COLO829 (cell line): Measurements from ENCODE around the gene LRP1B.
"Not testable (repeated sequence)": the region's sequence is repeated elsewhere in the genome, so short reads cannot be mapped to it uniquely, and the experiment has no call there.

Experiments used
- DNase-seq: peaks from one replicate; pipeline ENCODE4 v3.0.0; 2012; ENCODE audit warnings: low spot score

Gene LRP1B

DNA sequence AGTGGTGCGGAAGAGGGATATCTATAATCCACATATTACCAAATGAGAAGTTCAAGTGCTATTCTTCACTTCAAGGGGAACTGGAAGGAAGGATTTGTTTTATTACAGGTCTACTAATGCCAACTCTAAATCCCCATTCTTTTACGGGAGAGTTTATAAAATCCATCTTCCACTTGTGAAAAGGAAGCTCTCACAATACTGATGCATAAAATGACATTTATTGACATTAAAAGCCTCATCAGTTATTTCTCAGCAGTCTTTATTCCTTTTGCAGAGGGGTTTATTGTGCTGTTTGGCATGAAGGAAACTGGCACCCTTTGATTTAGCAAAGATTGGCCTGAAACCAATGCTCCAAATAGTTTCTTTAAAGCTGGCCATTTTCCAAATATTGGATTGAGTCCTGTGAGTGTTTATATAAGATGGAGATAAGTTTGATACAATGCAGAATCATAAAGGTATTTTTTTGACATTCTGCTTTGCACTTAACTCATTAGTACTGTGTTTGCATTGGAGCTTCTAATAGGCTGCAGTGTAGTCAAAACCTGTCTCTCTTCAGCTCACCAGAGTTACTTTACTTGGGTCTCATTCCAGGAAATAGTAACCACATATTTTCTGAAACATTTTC lies 26.6 kb downstream of the LRP1B start:
- DNase-seq: no peak

DNA sequence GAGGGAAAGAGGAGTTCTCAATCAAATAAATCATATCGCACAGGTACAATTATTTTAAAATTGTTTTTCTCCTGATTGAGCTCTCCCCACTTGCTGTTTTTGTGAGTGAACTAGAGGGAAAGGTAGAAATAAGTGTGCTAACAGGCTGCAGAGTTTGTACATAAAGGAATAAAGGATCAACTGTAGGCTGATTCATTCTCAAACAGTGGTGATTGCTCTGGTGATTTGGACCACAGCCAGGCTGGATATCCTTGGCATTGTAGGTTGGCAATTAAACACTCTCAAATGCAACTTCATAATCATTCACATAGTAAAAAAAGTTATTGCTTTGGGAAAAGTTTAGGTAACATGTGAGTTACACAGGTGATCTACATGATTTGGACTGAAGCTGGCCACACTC lies 29.8 kb downstream of the LRP1B start:
- DNase-seq: no peak

DNA sequence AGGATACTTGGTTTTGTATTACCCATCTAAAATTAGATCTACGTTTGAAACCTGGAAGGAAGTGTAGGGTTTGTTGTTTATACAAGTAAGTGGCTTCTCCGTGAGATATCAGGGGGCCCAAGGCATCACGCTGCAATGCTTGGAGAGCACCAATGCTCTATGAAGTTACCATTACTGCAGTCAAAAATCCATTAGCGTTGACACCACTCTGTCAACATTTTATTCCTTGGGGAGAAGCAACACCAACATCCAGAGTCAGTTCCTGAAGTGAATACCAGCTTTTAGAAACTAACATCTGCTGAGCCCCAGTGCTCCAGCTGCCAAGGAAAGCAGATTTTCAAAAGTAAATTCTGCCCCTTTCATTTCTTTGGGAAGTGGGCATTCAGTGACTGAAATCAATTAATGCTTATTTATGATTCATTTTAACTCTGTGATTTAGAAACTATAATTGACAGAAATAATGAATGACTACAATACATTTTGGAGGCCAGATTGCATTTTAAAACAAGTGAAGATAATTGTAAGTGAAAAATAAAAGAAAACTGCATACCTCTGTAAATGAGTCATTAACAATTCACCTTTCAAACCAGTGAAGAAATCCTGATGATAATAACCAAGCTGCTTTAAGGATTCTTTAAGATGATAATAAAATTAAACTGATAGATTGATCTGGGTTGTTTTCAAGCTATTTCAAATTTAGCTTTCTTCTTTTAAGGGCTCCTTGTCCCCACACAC lies 30.5 kb downstream of the LRP1B start:
- DNase-seq: no peak

DNA sequence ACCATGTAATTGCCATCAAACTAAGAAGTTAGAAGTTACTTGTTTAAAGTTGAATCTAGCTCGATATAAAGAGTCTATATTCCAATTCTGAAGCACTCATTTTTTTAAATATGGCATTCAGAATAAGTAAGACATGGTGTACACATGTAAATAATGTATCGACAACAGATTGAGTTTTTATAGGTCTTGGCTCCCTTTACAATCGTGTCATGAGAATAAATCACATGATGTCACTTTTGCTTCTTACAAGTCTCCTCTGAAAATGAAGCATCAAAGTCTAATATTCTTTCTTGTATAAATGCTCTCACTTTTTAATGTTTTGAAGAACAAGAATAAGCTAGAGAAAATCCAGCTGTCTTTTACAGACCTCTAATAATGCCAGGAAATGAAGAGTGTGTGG lies 33.1 kb downstream of the LRP1B start:
- no peak for DNase-seq

DNA sequence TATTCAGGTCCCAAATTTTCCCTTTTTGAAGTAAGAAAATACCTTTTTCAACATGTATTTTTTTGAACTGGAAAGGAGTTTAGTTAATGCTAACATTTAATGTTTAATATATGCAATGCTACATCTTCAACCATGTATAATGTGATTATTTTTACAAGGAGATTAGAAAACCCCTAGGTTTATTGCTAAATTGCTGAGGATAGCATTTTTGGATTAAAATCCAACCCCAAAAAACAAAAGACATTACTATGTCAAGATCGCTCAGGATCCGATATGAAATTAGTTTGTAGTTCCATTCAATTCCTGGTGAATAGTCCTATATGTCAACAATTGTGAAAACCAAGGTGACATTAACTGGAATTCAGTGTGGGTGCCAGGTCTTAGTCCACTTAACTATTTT lies 35.2 kb downstream of the LRP1B start:
- DNase-seq: no peak

DNA sequence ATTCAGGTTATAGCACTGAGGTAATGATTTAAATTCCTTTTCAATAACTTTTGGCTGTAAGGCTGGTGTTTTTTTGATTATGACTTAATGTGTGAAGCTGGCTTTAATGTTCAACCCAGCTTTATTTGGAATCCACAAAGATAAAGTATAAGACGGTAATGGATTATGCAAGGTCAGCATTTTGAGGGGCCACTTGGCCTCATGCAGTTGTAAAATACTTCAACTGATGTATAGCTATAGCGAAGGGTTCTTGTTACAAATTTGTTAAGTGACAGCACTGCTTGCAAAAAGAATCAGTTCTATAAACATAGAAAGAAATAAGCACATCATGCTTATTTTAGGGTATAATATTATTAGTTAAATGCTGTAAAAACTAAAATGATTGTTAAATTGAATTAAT lies 36.6 kb downstream of the LRP1B start:
- no peak for DNase-seq

DNA sequence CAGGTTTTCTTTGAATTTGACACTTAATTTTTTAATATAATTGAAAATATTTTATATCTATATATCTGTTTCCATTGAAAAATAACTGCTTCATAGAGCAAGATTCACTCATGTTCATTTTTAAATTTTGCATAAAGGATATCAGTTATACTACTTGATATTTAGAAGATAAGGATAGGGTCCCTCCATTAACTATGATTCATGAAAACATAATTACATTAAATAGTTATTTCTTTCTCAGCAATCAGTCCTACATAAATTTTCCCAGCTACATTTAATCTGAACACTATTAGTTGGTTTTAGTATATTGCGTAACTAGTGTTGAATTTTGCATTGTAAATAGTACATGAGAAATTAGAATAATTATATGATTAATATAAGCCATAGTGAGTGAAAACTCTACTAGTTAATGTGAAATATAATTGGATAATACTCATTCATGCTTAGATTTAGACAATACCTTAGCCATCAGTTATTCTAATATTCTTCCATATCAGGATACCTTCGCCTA lies 42.7 kb downstream of the LRP1B start:
- no peak for DNase-seq

DNA sequence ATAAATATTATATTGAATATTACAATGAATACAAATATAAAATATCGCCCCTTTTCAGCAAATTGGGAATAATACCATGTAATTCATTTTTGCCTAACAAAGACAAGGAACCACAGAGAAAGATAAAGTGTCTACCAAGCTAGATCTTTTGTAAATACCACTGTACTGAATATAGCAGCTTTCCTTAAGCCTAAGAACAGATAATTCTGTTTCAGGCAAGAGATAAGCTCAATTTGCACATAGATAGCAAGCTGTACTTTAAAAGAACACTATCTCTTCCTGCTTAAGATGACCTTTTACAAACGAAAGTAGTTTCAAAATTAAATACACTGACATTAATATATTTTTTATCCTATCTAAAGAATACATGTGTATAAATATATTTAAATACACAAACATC lies 43.2 kb downstream of the LRP1B start:
- DNase-seq: not testable (repeated sequence)

DNA sequence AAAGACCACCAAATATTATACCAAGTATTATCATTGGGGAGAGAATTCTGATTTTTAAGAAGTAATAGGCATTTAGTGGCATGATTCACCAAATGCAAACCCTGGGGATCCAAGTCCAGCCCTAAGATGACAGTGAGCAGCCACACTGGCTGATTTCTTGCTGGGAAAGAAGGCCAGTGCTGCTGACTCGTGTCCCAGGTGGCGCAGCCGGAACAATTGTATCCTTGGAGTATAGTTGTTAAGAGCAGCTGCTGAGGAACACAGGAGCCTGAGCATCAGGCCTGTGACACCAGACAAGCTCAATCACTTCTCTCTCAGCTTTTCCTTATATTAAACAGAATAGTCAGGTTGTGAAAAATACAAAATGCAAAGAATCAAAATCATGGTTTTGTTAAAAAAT lies 48.4 kb downstream of the LRP1B start:
- DNase-seq: no peak

DNA sequence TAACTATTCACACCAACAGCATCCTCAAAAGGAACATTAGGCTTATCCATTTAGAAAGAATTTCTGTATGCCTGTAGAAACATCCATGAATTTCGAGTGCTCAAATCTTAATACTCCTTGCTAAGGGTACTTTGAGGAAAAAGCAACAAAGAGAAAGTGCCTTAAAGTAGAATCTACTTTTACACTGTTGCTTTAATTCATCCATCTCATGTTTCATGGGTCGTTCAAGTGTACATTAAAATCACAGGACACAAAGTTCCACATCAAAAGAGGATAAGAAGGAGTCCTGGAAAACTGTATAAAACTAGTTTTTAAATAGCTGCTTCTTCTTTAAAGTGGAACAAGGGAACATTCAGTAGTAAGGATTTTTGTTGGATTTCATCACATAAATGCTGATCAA lies 54.5 kb downstream of the LRP1B start:
- DNase-seq: no peak

DNA sequence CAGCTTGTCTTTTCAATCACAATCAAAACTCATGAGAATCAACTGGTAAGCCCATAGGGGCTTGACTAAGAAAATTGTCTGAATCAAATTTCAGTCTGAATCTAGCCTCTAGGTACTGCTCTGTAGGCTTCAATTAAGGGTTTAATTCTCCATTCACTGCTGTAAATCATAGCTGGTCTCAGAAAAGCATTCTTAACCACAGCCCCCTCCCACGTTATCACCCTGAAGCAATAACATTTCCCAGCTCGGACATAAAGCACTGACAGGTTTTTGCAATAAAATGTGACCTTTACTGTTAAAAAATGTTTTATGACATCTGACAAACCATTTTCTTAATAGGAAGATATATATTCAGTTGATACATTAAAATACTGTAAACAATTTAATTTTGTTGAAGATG lies 55.0 kb downstream of the LRP1B start:
- DNase-seq: no peak

DNA sequence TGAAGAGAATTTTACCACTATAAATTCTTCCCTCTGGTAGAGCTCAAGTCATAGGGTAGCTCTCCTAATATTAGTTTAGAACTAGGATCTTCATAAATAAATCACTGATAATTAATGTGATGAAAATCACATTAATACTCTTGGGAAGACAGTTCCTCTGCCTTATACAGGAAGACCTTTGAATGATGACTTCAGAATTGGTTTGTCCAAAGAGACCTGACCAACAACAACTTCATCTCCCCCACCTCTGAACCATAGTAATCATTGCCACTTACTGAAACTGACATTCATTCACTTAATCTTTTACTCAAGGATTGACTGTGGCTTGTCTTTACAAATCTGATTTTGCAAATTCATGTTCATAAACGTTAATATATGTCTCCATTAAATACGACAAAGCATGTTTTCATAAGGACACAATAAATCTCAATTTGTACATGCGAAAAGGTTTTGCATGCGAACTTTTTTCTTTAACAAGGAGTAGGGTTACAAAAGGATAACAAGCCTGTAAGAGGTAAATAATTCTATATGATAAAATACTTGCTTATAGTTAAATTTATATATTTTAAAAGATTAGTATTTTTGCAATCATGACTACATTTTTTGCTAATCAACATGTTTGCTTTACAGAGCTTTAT lies 61.4 kb downstream of the LRP1B start:
- DNase-seq: no peak

DNA sequence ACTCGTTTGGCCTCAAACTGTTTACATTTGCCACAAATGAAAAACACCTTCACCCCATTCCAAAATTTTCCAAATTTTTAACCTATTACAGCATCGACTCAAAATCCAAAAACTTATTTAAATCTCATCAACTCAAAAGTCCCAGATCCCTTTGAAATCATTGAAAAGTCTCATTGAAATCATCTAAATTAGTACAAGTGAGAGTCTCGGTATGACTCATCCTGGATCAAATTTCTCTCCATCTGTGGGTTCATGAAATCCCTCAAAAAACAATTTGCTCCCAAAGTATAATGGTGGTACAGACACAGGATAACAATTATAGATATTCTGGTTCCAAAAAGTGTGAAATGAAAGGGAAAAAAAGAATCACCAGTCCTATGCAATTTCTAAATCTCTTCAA lies 65.1 kb downstream of the LRP1B start:
- DNase-seq: no peak

DNA sequence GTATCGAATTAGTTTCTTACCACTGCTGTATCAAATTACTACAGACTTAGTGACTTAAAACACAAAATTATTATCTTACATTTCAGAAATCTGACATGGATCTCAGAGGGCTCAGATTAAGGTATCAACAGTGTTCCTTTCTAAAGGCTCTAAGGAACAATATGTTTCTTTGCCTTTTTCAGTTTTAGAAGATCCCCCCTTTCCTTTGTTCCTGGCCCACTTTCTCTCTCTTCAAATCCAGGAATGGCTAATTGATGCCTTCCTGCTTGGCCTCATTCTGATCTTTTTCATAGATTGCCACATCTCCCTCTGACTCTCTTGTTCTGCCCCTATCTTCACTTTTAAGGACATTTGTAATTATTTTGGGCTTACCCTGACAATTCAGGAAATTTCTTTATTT lies 65.7 kb downstream of the LRP1B start:
- DNase-seq: no peak

DNA sequence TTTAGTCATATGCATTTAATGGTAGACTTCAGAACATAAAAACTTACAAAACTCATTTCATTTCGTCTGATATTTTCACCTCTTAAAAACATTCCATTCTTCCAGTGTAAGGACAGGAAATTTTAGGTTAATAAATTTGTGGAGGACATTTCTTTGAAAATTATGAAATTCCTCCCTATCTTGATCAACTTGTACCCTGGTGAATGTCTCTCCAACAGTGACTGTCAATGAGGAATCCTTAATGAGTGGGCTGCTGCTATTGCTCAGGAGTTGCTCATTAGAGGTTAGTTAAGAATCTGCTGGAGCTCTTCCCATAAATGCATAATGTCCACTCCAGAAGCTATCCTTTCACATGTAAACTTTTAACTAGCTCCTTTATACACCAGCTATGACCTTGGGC lies 69.1 kb downstream of the LRP1B start:
- no peak for DNase-seq

DNA sequence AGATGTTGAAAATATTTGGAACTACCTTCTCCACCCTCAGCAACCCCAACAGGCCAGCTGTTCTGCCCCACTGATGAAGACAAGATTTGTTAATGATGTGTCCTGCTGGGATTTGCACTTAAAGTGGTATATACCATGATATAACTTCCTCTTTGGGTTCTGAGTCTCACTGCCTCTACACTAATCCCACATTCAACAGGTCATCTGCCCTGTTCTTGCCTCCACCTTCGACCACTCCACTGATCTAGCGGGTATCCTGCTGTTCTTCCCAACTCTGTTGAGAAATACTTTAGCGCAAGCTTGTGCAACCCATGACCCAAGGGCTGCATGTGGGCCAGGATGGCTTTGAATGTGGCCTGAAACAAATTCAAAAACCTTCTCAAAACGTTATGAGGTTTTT lies 72.7 kb downstream of the LRP1B start:
- DNase-seq: no peak

DNA sequence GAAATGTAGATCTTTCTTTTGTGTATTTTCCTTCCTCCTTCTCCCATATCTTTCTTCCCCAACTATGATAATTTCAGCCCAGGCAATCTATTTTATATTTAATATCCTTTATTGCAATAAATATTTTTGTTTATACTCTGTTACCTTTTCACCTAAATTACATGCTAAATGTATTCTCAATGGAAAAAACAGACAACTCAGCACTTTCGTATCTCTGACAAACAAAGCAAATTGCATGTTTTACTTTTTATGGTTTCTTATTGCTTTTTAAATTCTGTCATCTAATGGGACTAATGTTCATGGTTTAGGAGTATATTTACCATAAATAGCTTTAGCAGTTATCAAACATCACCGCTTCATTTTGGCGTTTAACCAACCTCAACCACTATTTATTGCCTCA lies 74.0 kb downstream of the LRP1B start:
- DNase-seq: no peak

DNA sequence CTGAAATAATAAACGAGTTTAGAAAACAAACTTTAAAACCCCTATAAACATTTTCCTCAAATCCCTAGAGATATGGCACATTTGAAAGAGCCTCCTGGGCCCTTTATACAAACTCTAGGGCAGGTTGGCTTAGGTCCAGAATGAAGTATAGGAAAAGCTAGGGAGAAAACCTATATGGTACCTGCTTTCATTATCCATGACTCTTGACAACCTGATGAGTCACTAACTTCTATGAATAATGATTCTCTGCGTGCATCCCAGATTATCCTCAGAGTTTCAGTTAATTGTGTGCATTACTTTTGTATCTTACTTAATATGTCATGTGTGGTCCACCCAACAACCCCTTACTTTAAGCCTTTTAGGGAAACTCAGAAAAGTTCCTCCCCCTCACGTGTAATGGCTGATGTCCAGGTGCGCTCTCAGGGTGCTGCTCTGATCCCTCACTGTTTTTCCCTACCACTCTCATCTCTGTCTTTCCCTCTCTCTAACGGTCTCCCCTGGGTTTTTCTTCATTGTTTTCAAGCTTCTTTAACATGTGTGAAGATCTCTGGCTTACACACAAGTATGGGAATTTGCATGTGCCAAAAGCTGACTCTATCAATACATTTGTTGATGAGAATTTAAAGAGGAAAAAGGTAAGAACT lies 78.5 kb downstream of the LRP1B start:
- no peak for DNase-seq

DNA sequence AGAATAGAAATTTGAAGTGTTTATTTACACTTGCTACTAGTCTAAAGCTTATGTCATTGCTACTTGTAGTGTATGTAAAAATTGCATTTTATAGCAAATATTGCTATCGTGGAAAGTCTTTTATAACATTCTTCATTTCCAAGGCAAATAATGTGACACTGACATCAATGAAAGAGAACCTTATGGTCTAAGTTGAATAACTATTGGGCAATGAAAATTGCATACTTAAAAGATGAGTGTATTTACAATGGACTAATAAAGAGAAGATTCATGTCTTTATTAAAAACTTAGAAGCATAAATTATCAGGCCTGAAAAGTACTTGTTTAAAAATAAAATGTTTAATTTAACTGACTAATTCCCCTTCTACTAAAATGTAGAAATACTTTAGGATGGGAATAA lies 82.2 kb downstream of the LRP1B start:
- DNase-seq: no peak

DNA sequence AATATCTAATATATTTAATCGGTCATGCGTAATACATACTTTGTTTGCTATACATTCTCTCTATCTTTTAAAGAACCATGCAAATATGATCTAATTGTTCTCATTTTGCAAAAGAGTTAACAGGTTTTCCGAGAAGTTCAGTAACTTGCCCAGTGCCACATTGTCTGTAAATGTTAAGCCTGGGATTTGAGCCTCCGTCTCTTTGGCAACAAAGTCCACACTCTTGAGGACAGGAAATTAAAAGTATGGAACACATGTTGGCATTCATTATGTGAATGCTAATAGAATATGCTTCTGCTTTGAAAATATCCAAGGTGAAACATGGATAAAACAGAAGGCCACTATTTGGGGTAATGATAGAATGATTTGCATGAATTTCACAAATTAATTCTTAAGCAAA lies 85.2 kb downstream of the LRP1B start:
- no peak for DNase-seq

DNA sequence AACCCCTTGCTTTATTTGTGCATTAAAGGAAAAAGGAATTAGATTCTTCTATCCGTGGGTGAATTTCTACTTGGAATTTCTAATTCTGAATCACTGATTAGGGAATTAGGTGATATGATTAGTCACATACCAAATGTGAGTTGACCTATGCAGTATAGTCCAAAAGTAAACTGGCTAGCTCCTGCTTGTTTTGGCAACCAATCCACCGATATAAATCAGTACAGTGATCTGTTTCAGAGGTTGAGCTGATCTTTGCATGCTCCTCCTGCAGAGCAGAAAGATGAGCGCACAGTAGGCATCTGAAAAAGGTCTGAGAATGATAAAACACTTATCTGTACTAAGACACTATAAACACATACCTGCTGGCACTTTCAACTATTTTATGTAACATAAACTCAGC lies 86.6 kb downstream of the LRP1B start:
- DNase-seq: no peak

DNA sequence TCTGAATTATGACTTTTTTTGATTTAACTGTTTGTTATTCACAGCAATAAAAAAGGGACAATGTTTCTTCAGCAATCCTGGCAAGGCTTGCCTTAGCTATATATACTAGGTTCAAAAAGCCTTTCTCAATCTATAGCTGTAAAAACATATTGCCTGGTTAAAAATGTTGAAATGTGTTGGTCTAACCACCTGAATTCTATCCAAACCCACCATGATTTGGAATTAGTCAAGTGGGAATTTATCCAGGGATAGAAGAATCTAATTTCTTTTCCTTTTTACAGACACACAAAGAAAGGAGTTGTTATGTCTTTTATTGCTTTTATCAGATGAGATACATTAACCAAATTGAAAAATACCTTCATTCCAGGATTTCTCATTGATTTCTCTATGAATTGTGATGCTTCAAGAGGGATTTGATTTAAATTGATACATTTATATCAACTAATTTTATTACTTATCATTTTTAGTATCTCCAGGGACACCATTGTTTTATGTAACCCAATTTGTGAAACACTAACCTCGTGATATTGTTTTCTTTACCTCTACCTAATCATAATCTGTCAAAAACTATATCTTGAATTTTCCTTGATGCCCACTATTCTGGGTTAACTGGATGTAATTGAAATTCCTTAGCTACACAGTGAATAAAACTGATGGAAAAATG lies 88.1 kb downstream of the LRP1B start:
- no peak for DNase-seq
